ENCODE results near the gene CMTM3.
"Not testable (repeated sequence)": the region's sequence is repeated elsewhere in the genome, so short reads cannot be mapped to it uniquely, and the experiment has no call there.

CMTM3 gene

DNA sequence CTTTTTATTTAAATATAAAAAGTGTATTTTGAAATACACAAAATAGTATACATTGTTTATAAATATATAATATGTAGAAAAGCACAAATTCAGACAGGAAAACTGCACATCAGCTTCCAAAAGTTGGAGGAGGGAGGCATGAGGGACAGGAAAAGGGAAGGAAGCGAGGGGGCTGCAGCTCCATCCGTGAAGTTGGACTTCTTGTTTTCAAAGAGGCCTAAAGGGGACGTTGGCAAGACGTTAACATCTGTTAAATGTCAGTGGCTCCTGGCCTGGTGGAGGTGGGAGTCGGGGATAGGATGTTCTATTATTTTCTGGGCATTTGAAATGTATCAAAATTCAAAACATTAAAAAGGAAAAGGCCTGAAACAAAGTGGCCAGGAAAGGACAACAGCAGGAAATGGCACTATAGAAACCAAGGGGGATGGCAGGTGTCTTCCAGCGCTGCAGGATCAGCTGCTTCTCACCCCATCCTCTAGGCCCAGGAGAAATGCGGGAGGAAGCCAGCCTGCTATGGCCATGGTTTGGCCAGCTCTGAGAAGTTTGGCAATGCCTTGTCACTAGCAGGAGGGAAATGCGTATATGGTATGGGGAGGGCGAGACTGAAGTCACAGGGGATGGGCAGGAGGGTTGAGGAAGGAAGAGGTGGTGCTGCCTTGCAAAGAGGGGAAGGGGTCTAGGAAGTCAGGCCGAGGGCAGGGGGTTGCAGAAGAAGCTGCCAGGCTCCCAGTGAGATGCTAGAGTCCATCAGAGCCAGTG is 18.8 kb upstream of the CMTM3 start:
- DNase-seq = no peak

DNA sequence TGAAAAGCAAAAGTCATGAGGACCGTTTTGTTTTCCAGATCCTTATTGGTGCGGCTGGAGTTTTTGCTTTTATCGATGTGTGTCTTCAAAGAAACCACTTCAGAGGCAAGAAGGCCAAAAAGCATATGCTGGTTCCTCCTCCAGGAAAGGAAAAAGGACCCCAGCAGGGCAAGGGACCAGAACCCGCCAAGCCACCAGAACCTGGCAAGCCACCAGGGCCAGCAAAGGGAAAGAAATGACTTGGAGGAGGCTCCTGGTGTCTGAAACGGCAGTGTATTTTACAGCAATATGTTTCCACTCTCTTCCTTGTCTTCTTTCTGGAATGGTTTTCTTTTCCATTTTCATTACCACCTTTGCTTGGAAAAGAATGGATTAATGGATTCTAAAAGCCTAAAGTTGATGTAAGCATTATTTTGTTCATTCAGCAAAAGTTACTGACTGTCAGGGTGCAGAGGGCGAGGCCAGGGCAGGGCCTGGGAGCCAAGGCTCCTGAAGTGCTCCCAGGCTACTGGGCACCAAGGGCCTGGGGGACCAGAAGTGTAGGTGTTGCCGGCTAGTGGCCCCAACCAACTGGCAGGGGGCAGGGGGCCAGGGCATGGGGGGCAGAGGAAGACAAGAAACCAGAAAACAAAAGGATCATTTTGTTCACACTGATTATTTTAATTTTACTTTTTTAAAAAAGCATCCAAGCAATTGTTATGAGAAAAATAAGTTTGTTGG is 16.5 kb upstream of the CMTM3 start:
- no peak for DNase-seq

DNA sequence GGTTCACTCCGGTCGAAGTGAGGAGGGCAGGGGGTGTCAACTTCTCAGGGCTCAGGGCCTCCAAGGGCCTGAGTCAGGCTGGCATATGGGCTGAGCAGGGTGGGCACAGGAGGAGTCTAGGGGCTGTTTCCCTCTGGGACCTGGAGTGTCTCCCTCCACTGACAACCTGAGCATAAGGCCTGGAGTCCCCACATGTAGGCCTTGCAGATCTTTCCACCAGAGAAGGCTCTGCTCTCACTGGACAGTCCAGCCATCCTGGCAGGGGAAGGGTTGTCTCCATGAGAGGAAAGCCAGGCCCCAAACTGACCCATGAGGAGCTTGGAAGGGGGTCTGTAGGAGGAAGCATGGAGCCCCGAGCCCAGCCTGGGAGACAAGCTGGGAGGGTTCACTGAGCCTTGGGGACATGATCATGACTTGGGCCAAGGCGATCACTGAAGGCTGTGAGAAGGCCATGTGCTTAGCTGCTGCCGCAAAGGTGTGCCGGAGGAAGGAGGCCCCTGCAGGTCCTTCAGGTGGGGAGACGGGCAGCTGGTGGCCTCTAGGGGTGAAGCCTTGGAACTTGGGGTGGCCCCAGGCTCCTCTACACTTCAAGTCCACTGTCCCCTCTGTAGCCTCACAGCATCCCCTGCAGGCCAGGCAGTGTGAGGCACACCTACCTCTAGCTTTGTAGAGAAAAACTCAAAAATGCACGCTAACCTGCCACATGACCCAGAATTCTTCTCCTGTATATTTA is 15.4 kb upstream of the CMTM3 start:
- peak in 1 of 2 experiments; percentile 13 for DNase-seq

DNA sequence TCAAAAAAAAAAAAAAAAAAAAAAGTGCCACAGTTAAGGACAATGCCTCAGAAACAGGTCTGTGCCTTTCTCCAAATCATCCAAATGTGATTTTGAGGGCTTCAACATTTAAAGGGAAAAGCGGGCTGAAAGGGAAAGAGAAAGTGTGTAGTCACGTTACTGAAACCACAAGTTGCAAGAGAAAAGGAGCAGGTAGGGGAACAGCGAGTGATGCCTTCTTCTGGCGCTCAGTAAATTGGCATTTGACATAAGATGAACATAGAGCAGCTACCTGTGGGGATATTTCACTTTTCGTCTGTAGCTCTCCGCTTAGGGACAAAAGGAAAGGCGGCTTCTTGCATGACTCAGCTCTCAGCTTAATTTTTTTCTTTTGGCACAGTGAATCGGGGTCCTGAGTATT is 14.2 kb upstream of the CMTM3 start:
- DNase-seq = no peak

DNA sequence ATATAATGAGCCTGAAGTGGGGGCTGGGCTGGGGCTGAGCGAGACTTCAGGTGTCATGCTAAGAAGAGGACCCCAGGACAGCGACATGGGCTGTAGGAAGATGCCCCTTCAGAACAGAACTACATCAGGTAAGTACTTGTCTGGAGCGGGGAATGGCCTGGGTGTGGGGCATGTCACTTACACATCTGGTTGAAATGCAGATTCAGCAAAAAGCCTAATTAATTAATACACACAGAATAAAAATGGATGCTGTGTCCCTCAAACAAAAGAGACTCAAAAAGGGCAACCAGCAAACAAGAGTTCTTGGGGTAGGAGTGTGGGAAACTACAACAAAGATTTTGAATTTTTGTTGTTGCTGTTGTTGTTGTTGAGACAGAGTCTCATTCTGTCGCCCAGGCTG is 13.5 kb upstream of the CMTM3 start:
- DNase-seq = no peak

DNA sequence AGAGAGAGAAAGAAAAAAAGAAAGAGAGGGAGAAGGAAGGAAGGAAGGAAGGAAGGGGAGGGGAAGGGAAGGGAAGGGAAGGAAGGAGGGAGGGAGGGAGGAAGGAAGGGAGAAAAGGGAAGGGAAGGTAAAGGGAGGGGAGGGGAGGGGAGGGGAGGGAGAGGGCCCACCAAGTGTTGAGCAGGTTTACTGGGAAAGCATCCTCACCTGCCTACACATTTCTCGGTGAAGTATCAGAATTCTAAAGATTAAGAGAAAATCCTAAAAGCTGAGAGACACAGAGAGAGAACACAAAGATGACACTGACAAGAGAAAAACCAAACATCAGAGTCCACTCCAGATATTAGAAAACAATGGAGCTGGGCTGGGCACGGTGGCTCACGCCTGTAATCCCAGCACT is 12.3 kb upstream of the CMTM3 start:
- no peak for DNase-seq

DNA sequence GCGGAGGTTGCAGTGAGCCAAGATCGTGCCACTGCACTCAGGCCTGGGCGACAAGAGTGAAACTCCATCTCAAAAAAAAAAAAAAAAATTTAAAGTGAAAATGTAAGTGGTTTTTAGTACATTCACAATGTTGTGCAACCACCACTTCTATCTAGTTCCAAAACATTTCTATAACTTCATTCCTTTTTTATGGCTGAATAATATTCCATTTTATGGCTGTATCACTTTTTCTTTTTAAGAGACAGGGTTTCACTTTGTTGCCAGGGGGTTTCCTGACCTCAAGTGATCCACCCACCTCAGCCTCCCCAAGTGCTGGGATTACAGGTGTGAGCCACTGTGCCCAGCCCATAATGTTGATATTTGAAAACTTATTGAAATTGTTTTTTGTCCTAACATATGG is 11.7 kb upstream of the CMTM3 start:
- no peak for DNase-seq

DNA sequence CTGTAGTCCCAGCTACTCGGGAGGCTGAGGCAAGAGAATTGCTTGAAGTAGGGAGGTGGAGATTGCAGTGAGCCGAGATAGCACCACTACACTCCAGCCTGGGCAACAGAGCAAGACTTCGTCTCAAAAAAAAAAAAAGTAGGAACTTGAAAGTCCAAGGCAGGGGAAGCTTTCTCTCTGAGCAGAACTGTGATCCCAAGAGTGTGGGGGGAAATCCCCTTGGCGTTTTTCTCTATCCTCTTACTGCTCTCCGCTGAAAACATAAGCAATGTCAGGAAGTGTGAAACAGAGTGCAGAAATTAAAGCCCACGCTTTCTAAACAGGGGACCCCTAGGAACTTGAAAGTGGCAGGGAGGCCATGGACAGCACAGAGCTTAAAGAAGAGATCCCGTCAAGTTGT is 9.8 kb upstream of the CMTM3 start:
- no peak for DNase-seq

DNA sequence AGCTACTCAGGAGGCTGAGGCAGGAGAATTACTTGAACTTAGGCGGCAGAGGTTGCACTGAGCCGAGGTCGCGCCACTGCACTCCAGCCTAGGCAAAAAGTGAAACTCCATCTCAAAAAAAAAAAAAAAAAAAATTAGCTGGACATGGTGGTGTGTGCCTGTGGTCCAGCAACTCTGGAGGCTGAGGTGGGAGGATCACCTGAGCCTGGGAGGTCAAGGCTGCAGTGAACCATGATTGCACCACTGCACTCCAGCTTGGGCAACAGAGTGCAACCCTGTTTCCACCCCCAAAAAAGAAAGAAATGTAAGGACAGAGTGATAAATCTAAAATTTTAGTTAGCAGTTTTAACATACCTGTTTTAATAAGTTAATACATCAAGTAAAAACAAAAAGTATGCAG is 7.9 kb upstream of the CMTM3 start:
- not testable (repeated sequence) for DNase-seq

DNA sequence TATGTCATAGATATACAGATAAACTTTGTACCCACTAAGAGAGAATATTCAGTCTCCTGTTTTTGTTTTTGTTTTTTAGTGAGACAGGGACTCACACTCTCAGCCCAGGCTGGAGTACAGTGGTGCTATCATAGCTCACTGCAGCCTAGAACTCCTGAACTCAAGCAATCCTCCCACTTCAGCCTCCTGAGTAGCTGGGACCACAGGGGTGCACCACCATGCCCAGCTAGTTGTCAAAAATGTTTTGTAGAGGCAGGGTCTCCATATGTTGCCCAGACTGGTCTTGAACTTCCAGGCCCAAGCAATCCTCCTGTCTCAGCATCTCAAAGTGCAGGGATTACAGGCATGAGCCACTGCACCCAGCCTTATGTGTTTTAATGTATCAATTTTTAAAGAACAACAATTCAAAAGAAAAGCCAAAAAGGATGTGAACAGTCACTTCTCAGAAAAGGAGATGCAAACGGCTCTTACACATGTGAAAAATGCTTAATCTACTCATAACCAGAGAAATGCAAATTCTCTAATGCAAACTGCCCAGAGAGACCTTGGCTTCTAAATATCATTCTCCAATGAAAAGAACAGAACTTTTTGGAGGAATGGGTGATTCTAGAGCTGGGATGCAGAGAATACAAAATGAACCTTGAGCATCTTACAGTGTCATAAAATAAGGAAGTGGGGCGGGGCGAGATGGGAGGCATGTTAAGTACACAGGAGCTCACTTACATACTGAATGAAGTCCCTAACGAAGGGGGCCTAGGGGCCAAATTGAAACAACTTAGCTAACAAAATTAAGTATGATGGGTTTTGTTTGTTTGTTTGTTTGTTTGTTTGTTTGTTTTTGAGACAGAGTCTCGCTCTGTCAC is 7.3 kb upstream of the CMTM3 start:
- DNase-seq = no peak

DNA sequence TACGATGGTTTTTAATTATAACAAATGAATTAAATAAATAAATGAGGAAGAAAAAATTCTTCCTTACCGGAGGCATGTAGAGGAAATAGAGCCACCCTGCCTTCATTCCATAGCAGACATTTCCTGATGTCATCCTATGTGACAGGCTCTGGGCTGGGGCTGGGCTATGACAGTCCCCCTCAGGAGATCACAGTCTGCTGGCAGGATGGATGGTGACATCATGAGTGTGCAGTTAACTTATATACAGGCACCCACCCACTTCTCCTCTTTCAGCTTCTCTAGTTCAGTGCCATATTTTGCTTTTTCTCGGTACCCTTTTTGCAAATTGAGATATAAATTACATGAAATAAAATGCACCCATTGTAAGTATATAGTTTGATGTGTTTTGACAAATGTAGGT is 6.4 kb upstream of the CMTM3 start:
- no peak for DNase-seq

DNA sequence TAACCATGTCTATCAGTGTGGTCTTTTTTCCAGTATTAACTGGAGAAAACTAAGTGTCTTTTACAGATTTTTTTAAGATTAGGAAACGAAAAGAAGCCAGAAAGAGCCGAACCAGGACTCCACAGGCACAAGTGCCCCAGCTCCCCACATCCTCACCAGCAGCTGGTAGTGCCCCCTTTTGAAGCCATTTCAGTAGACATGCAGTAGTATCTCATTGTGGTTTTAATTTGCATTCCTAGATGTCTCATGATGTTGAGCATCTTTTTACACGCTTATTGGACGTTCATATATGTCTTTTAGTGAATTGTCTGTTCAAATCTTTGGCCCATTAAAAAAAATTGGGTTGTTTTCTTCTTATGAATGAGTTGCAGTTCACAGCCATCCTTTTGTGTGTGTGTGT is 4.8 kb upstream of the CMTM3 start:
- DNase-seq = no peak

DNA sequence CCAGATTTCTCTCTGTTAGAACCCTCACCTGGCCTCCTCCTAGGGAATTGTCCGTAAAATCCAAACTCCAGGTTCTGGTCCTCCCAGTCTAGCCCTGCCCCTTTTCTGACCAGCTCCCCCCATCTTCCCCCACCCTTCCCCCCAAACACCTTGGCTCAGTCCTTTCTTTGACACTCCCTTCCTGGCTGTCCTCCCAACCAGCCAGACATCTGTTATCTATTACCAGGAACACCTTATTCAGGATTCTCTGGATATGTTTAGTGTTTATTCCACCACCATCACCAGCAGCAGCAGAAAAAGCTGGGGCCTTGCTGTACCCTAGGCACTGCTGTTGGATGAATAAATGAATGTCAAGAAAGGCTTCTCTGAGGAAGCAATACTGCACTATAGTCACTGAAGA is 4.0 kb upstream of the CMTM3 start:
- DNase-seq = no peak

DNA sequence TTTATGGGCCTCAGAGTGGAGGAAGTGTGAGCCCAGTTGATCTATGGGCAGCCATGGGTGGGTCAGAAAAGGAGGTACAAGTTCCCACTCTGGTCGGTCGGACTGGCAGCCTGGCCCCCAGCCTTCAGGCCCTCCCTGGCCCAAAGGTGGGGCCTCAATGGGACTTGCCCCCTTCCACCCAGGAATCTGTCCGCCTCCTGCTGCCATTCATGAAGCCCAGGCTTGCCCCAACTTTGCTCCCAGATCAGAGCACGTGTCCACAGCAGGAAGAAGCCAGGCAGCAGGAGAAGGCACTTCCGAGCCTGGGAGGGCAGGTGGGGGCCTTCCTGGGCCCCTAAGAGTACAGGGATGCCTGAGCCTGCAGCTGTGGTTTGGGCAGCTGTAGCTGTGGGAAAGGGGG is 3.0 kb upstream of the CMTM3 start:
- DNase-seq = no peak

DNA sequence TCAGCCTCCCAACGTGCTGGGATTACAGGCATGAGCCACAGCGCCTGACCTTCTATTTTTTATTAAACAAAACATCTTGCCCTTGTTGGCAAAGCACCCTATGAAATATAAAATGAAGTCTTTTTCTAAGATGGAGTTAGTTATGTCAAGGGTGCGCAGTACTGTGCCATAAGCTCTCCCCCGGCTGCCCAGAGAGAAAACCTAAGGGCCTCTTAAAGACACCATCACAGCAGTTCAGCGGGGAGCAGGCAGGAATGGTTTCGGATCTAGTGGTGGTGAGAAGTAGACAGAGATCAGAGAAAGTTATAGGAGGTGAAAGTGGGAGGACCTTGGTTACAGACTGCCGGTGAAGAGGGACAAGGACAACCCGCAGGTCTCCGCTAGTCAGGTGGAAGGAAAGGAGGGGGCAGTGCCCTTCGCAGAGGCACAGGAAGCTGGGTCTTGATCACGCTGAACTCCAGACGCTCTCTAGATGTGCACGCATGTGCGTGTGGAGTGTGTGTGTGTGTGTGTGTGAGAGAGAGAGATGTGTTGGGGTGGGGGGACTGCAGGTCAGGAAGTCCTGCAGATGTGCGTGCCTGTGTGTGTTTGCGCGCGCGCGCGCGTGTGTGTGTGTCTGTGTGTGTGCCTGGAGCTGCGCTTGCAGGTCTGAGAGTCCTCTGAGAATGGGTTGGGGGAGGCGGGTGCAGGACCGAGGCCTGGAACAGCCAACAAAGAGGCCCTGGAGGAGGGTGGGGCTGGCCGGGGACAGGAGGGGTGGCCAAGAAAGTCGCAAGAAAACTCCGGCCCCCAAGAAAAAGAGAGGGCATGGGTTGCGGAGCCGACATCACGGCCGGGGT is 748 bp upstream of the CMTM3 start:
- DNase-seq = peak in 1 of 2 experiments; percentile 70

DNA sequence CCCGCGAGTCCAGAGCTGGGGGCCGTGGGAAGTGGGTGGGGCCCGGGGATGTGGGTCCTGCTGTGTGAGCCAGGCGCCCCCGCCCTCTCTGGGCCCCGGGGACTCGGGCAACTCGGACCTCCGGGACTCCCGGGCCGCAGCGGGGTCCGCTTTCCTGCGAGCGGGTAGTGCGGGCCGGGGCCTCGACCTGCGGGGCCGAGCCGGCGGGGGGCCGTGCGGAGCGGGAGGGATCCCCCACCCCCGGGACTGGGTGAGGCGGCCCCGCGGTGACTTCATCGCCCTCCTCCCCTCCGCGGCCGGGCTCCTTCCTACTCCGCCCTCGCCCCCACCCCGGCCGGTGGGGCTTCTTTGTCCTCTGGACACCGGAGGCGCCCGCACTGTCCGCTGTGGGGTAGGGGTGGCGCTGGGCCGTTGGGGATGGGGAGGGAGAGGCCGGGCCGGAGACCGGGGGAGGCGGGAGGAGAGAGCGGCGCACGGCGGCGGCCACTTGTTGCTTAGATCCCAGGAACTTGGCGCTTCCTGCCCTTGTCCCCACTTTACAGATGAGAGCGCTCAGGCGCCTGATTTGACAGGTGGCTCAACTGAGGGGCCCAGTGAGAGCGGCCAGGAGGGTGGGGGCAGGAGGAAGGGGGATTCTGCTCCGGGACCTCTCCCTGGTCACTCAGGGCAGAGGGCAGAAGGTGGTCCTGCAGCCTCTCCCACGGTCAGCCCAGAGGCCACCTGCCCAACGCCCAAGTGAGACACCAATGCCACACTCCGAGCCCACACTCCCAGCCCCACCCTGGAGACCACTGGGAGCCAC is 874 bp downstream of the CMTM3 start:
- DNase-seq = peak in 1 of 2 experiments; percentile 43

DNA sequence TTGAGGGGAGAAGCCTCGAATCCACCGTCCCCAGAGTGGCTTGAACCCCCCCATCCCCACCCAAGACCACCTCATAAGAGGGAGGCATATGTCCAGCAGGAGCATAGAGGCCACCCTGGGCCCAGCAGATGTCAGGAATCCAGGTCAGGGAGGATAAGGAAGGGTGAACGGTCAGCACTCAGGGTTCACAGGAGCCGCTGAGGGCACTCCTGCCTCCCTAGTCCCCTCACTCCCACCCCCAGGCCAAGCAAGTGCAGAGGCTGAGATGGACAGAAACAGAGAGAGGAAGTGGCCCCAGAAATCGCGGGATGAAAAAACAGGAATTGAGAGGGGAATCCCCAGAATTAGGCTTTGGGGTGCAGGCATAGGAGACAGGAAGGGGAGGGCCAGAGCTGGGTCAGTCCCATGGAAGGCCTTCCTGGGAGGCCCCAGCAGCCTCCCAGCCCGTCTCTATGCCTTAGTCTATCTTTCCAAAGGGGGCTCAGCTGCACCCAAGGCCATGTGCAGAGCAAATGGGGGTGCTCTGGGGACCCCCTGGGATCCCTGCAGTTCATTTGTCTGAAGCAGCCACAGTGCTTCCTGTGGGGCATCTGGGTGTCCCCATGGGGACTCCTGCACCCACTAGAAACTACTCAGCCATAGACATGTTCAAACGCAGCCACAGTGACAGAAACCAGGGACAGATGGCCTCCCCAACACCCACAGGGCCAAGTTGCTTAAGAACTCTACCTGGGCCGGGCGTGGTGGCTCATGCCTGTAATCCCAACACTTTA is 1.7 kb downstream of the CMTM3 start:
- no peak for DNase-seq

DNA sequence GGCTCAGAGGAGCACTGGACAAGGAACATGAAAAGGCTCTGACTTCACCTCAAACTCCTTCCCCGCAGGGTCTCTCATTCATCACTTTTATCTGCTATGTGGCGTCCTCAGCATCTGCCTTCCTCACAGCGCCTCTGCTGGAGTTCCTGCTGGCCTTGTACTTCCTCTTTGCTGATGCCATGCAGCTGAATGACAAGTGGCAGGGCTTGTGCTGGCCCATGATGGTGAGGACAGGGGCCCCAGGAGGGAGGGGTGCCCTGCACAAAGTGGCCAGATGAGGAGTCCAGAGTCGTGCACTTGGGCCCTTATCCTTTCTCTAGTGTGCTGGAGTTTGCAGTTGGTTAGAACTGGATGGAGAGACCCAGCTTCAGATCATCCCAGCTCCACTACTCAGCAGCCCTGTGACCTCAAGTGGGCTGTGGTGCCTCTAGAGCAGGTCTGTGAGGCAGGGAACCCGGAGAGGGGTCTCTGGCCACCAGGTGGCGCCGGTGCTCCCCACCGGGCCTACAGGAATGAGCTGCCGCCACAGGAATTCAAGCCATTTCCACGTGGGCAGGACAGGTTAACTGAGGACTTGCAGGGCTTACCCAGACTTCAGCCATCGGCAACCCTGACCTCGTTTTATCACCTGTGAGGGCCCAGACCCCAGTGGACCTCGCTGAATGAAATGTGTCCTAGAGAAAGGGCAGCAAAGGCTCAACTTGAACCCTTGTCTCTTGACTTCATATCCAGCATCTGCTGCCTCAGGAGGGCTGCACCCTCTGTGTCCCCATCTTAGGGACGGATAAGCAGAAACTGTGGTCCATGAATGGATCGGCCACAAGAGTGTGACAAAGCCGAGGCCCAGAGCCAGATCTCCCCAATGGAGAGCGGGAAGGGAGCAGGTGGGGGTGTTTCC is 4.0 kb downstream of the CMTM3 start:
- DNase-seq = peak; percentile 47 to 89

DNA sequence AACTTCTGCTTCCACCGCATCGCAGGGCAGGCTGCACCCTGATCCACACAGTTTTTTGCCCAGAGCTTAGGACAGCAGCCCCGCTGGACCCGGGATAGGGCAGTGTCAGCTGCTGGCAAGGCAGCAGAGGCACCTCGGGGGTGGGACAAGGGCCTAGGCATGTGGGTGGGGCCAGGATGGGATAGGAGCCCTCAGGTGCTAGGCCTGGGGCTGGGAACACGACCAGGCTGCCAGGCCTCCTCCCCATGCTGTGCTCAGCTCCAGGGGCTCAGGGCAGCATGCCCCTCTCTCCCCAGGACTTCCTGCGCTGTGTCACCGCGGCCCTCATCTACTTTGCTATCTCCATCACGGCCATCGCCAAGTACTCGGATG is 4.6 kb downstream of the CMTM3 start:
- DNase-seq = no peak
